ENCODE measurements around the gene NRDC.
"Not testable (repeated sequence)": the region's sequence is repeated elsewhere in the genome, so short reads cannot be mapped to it uniquely, and the experiment has no call there.

Gene NRDC

DNA sequence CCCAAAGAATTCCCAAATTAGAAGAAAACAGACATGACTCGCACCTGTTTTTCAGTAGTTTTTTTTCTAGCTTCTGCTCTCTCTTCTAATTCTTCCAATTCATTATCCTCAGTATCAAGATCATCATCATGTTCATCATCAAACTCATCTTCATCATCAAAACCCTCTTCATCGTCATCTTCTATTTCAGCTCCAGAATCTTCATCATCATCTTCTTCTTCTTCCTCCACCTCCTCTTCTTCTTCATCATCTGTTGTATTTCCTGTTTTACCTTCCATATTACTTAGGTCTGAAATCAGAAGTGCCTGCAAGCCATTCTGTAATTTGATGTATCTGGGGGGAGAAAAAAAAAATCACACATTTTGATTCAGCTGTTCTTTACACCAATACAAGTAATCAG lies 38.3 kb downstream of the NRDC start:
- no peak for DNase-seq

DNA sequence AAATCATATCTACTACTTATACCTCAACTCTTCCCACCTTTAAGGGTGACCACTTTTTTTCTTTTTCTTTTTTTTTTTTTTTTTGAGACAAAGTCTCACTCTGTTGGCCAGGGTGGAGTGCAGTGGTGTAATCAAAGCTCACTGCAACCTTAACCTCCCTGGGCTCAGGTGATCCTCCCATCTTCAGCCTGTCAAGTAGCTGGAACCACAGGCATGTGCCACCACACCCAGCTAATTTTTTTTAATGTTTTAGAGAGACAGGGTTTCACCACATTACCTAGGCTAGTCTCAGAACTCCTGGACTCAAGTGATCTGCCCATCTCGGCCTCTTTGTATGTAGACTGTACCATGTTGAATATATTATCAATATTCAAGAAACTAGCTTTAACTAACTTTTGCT lies 39.4 kb downstream of the NRDC start:
- DNase-seq: no peak

DNA sequence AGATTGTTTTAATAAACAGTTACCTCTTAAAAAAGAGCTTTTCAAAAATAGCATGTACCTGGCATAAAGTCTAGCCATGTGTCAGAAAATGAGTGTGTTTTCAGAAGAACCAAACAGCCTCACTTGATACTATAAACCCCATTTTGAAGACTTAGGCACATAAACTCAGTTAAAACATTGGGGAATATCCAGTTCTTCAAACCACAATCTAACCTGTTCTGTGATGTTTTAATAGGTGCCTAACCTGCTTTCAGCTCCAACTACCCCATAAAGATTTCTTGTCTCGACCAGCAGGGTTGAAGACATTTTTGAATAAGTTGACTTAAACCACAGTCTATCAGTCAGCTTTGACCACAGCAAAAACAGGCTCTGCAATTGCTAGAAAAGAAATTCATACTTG lies 41.3 kb downstream of the NRDC start:
- no peak for DNase-seq

DNA sequence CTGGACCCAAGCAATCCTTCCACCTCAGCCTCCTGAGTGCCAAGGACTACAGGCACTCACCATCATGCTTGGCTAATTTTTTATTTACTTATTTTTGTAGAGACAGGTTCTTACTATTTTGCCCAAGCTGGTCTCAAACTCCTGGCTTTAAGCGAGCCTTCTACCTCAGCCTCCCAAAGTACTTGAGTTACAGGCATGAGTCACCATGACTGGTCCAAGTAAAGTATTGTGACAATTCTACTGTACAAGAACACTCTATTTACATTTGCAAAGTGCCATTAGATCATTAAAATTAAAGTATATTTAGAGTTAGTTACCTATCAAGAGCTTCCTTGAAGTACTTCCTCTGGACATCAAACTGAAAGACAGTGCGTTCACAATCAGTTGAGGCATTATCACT lies 44.8 kb downstream of the NRDC start:
- no peak for DNase-seq

DNA sequence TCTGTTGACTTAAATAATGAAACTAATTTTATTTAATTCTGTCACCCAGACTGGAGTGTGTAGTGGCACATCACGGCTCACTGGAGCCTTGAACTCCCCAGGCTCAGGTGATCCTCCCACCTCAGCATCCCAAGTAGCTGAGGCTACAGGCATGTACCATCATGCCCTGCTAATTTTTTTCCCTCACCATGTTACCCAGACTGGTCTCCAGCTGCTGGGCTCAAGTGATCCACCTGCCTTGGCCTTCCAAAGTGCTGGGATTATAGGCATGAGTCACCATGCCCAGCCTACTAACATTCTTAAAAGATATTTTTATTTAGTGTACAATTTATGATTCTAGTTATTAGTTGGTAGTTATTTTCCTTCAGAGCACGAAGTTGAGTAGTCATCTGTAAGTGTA lies 49.5 kb downstream of the NRDC start:
- DNase-seq: no peak

DNA sequence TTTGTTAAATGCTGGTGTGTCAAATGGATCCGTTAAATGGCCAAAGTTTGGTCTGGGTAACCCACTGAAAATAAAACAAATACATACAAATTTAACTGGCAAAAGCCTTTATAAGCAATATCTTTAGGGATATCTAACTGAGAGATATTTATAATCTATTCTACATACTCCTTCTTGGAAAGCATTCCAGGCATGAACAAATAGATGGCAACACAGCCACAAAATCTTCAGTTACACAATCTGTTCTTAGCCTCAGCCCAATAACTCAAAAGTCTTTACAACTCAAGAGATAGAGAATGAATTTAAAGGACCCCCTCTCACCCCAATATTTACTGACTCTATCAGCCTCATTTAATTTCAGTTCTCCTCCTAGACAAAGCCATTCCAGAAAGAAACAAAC lies 58.7 kb downstream of the NRDC start:
- DNase-seq: no peak

DNA sequence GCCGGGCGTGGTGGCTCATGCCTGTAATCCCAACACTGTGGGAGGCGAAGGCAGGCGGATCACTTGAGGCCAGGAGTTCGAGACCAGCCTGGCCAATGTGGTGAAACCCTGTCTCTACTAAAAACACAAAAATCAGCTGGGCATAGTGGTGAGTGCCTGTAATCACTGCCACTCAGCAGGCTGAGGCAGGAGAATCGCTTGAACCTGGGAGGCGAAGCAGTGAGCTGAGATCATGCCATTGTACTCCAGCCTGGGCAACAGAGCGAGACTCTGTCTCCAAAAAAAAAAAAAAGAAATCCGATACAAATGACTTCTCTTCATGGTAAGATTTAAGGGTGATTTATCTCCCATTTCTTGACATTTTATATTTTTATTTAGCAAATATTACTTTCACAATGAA lies 59.5 kb downstream of the NRDC start:
- not testable (repeated sequence) for DNase-seq

DNA sequence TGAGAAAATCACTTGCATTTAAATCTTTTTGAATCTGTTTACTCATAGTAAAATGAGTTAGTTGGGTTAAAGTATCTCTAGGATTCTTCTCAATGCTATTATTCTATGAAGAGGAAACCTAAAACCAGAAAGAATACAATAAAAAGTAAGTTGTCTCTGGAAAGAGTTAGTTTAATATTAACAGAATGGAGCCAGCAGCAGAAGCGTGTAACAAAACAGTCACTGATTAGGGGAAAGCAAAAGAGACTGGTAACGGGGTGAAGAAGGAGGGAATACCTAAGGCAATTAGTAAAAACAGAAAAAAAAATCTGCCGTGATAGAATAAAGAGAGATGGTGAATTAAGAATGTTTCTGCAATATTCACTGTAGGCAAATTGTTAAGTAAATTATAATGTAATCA lies 60.0 kb downstream of the NRDC start:
- no peak for DNase-seq

DNA sequence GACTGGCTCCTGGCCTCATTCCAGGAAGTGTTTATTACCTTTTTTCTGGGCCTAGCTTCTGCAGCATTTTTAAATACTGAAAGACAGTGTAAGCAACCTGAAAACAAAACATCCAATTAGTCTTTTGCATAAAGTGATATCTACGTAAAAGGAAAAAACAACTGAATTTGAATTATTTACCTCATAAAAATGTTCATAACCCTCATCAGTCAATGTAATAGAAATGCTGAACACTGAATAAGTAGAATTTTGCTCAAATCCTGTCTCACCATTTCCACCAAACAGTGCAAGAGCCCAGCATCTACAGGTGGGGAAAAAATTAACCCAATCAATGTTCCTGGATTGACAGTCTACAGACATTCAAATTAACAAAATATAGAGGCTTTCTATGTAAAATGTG lies 64.0 kb downstream of the NRDC start:
- no peak for DNase-seq

DNA sequence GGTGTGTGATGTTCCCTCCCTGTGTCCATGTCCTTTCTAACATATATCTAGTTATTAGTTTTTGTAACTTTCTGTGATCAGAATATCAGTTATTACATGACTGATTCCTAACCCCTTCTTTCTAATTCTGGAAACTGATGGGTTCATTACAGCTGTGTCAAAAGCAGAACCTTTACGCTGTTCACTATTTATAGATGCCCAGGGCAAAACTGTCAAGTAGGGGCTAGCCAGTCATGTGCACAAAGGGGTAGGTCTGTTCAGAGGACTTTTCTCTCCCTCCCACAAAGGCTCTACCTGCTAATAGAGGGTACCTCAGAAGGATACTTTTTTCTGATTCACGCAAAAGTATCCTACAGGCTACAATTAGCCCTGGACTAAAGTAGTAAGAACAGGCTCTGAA lies 79.2 kb downstream of the NRDC start:
- DNase-seq: no peak

DNA sequence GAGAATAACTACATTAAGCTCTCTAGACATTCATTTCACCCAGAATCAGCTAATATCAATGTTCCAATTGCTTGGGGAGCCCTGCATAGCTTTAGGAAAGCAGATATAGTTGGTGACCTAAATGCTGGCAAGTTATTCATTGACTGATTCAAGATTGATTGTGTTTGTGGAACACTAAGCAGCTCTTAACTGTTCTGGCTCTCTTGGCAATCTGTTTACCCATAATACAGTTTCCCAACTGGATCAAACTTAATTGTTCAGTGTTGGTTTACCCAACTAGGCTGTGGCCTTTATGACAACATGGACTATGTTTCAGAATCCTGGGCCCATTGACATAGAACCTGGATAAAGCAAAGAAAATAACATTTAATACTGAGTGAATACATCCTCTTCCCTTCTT lies 83.7 kb downstream of the NRDC start:
- DNase-seq: no peak

DNA sequence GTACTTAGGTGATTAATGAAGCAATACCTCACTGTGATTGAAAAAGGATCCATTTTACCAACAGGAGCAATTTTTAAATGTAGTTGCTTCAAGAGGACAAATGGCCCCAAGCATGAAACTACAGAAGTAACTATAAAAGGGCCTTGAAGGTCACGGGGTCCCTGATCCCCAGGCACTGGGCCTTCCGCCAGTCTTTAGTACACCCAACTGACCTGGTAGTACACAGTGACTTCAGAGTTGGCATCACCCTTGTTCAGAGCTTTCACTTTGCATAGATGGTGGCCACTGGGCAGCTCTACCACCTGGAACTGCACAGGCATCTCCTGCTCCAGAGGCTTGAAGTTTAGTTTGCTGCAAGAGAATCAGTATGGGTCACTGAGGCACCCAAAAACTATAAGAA lies 84.3 kb downstream of the NRDC start:
- DNase-seq: no peak

DNA sequence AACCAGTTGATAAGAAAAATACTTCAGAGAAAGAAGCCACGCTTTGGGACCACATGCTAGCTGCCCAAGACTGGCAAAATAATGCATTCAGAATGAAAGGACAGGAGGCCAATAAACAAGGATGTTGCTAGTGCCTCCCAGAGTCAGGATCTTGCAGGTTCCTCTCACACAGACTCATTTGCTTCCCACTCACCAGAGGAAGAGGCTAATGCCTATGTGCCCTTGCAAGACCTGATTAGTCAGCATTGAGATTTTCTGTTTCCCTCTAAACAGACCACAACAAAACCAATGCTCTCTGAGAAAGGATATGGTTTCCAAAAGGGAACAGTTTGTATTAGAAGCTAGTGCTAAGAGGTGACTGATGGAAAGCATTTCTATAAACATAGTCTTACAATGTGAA lies 85.7 kb downstream of the NRDC start:
- DNase-seq: no peak

DNA sequence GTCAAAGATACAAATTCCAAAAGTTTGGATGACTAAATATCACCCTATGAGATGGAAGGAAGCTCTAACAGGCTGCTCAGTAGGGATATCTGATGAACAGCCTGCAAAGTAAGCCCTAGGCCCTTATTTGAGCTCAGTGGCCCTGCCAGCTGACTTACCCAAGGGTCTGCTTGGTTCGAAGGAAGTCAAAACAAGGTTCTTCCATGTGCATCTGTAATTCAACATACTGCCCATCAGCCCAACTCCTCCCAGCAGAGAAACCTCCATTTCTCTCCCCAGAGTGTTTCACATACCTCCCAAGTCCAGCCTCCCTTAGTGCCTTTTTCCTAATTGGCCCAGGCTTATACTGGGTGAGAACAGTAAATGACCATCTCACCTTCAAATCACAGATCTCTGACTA lies 86.6 kb downstream of the NRDC start:
- DNase-seq: no peak

DNA sequence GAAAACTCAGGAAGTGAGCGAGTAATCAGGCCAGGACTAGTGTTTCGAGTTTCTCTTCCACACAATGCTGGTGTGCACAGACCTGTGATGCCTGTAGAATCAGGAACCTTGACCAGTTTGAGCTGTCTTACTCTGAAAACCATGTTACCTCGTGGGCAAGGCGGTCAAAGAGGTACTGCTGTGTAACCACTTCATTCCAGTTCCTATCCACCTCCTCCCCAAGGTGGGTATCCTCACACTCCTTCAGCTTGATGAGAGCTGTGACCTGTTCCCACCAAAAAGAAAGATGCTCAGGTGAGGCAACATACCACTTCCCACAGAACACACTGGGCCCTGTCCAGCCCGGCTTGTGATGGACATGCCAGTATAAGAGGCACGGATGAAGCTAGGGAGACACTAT lies 88.1 kb downstream of the NRDC start:
- no peak for DNase-seq

DNA sequence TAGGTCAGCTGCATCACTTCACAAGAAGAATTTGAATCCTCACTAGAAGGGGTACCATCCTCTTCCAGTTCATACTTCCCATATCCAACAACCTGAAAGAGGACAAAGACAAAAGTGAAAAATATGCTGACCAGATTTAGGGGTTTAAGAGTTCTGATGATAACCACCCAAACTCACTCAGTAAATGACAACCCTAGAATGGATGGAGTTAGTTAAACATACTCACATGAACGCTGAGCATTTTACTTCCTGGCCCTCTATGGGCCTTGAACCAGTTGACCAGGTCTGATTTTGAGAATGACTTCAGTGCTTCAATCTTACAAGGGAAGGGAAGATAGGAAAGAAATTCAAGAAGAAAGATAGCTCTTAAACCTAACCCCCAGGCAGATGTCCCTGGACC lies 89.2 kb downstream of the NRDC start:
- DNase-seq: no peak

DNA sequence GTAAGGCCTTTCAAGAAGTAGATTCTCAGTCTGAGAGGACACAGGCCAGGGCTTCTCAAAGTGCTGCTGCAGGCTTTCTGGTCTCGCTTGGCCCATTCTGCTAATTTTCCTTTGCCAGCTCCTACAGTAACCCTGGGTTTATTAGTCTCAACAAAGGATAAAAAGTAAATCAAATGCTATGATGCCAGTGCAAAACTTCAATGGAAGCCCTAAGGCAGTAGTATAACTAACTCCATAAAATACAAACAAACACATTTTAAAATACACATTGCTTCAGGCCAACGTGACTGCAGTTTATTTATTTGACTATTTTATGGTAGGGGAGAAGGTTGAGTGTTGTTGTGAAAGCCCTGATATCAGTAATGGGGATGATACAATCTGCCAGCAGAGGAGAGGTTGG lies 89.6 kb downstream of the NRDC start:
- no peak for DNase-seq

DNA sequence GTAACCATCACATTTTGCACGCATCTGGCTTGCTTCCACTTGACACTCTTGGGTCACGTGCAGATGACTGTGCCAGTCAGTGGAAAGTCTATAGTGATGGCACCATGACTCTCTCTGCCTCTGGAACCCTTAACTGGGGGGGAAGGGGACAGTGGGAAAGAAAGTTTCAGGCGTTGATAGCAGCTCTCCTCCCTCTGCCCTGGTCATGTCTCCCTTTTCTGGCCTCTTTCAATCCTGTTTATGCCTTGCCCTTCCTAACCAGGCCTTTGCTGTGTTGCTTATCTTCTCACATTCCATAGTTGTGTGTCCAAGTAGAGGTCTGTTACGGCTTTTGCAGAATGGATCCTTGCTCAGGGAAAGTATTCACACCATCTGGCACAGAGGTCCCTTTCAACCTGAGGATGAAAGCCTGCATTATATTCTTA lies 93.5 kb downstream of the NRDC start:
- DNase-seq: no peak

DNA sequence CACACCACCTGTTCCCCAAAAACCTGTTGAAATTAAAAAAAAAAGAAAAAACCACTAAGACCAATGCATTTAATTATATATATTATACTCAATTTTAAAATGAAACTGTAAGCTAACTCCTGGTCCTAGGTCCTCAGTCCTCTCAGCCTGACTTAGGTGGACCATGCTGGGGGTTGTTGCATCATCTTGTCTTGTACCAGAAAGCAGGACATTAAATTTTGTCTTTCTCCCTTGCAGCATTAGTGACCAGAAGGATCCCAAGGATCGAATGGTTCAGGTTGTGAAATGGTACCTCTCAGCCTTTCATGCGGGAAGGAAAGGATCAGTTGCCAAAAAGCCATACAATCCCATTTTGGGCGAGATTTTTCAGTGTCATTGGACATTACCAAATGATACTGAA lies 97.6 kb downstream of the NRDC start:
- no peak for DNase-seq

DNA sequence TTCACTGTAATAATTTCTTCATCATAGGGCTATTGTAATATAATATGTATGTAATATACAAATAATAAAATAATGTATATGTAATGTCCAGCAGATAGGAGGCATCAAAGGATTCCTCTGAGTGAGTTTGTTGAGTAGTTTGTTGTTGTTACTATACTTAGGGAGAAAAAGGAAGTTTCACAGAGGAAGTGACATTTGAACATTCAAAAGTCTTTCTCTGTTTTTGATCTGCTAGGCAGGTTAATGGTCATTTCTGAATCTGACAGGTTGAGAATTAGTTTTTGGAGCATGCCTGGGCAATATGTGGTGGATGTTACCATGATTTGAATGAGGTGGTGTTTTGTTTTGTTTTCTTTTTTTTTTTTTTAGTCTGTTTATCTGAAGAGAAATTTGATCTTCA lies 102.1 kb downstream of the NRDC start:
- DNase-seq: no peak

DNA sequence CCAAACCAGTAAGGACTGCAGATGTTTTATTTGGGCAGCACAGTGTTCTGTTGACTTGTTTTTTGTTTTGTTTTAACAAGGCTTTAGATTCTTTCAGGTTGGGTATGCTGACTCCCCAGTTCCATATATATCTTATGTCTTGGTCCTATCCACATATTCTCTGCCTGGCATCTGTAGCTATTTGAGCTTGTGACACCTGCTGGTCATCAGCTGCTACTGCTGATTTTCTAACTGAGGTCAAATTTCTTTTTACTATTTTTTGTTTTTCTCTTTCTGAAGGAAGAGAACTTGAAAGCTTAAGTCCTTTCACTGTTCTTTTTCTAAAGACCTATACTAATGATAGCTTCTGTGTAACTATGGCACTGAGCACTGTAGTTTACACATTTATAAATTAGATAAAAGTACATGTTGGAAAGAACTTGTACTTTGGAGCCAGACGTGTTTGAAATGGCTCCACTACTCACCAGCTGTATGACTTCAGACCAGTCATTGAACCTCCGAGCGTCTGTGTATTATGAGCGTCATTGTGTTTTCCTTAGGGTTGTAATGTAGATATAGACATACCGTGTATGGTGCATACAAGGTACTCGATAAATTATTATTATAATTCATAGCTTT lies 109.4 kb downstream of the NRDC start:
- DNase-seq: peak; percentile 5

DNA sequence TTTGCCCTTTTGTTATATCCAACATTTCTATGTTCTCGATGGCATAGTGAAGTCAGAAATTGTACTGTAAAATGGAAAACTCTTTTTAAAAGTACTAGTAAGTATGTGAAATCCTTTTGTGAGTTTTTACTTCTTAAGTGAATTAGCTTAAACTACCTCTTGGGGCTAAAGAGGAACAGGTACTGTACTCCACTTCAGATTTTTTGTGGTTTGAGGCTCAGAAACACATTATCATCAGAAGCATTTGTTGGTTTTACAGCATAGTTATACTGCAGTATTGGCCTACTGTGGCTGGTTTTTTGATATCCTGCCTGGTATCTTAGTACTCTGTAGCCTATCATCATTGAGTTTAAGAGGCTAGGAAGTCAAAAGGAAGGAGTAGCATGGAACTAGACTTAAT lies 117.2 kb downstream of the NRDC start:
- no peak for DNase-seq

DNA sequence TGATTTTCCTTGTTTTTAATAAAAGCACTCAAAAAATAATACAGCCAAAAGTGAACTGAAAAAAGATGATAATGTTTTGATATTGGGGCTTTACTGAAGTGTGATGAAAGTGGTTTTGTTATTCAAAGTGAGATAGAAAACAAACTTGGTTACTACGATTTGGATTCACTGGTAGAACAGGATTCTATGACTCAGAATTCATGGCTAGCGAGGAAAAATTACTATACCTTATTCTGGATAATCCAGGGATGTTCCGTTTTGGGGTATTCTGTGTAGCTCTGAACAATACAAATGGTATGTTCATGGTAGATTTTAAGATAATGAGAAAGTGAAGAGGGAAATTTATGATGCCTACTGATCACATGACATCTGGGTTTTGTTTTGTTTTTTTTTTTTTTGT lies 117.7 kb downstream of the NRDC start:
- no peak for DNase-seq

DNA sequence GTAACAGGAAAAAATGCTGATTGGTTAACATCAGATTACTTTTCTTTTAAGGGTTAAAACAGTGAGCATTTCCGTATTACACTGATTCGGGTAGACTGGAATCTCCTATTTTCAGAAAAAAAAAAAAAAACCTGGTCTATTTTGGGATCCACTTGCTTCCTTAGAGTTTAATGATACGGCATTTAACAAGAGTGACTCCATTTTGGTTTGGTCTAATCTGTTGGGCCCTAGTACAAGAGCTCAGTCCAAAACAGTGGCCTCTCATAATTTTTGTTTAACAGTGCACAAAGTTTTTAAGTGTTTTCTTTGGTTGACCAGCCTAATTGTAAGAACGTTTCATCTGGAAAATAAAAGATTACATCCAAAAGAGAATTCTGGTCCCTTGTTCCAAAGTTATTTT lies 120.2 kb downstream of the NRDC start:
- DNase-seq: no peak

DNA sequence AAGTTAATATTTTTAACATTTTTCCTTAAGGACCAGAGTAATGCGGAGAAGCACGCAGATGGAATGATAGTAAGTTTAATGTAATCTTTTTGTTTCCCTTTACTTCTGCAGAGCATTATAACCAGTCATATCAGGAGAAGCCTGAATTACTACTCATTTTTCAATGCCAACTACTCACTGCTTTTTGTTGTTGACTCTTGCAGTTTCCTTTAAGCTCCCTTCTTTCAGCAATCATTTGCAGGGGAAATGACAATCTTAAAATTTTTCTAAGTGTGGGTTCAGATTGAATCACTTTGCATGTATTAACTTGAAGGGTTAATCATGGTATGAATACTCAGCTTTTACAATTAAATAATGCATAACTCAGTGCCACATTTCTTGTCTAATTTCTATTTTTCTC lies 122.2 kb downstream of the NRDC start:
- no peak for DNase-seq

DNA sequence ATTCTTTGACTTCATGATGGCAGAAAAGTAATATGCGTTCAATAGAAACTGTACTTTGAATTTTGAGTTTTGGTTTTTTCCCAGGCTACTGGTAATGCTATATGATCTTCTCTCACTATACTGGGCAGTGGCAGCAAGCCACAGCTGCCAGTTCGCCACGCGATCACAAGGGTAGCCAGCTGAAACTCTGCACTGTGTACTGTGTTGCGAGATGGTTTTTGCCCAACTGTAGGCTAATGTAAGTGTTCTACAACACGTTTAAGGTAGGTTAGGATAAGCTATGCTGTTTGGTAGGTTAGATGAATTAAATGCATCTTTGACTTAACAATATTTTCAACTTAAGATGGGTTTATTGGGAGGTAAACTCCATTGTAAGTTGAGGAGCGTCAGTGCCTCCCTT lies 123.1 kb downstream of the NRDC start:
- DNase-seq: no peak

All from stimulated activated CD4-positive, alpha-beta T cell treated with anti-CD3 and anti-CD28 coated beads, Interleukin-4, amount 100 ng/mL, for 1 hour (primary cell).